Spleen (tissue), 11 donors: Measurements from ENCODE around the gene BCORL1. TPM values are rescaled to one million over a fixed set of nuclear protein-coding genes. Genes with fewer than 3 reads are reported as not detected.

Source experiments
- DNase-seq: peaks from one replicate; pipeline ENCODE4 v3.0.0-alpha.2; 2020
- H3K27ac ChIP-seq, 8 donors: fragments of 200-600 bp; sonication (generic) in 7 of 8; 1 replicate in 4 of 8; 2 replicates in 4 of 8; pipeline versions ENCODE4 v1.5.0 to v1.8.0; 2016 to 2021; ENCODE audit warnings: inconsistent platforms in 4 of 8, mild to moderate bottlenecking in 4 of 8, moderate library complexity in 1 of 8
- H3K27me3 ChIP-seq, 7 donors: fragments of 200-600 bp; sonication (generic) in 6 of 7; replicated peaks in 1 of 7; 1 replicate in 4 of 7; 2 replicates in 3 of 7; pipeline versions ENCODE4 v1.5.0 to v1.8.0; 2016 to 2021; ENCODE audit warnings: inconsistent platforms in 3 of 7, mild to moderate bottlenecking in 1 of 7
- H3K36me3 ChIP-seq, 6 donors: fragments of 200-600 bp; sonication (generic) in 5 of 6; 1 replicate in 4 of 6; 2 replicates in 2 of 6; pipeline versions ENCODE4 v1.5.0 to v1.8.0; 2016 to 2021; ENCODE audit warnings: inconsistent platforms in 2 of 6
- H3K4me1 ChIP-seq, 6 donors: fragments of 200-600 bp; sonication (generic) in 5 of 6; 1 replicate in 3 of 6; 2 replicates in 3 of 6; pipeline versions ENCODE4 v1.5.0 to v1.8.0; 2016 to 2021; ENCODE audit warnings: inconsistent platforms in 3 of 6
- H3K4me3 ChIP-seq, 8 donors: fragments of 200-600 bp; sonication (generic) in 7 of 8; 1 replicate in 4 of 8; 2 replicates in 4 of 8; pipeline versions ENCODE4 v1.5.0 to v1.8.0; 2016 to 2021; ENCODE audit warnings: inconsistent platforms in 4 of 8, mild to moderate bottlenecking in 4 of 8, moderate library complexity in 2 of 8
- H3K9me3 ChIP-seq, 8 donors: fragments of 200-600 bp; sonication (generic) in 7 of 8; 1 replicate in 4 of 8; 2 replicates in 4 of 8; pipeline versions ENCODE4 v1.5.0 to v1.8.0; 2016 to 2021; ENCODE audit warnings: inconsistent platforms in 4 of 8
- POLR2A ChIP-seq, 3 donors: fragments of 450-650 bp; IDR thresholded peaks; one replicate each; pipeline ENCODE4 v1.5.1; 2017; ENCODE audit warnings: antibody characterized with exemption in 3 of 3, mild to moderate bottlenecking in 1 of 3
- POLR2AphosphoS5 ChIP-seq, 3 donors: sonication (generic); formaldehyde crosslinking; IDR thresholded peaks; one replicate each; pipeline ENCODE4 v1.5.1; 2017; ENCODE audit warnings: antibody characterized with exemption in 3 of 3
- WGBS, 5 donors: extraction: QIAGEN DNeasy Blood & Tissue Kit in 3 of 5; methylation state at CpG; one replicate each; pipeline versions ENCODE4 v1.1.5 to v1.1.7; 2013 to 2018; 5-methylcytosine and 5-hydroxymethylcytosine counted together
- intact Hi-C: fragments of 100-400 bp; cut with DNase I; formaldehyde crosslinking; loops from one replicate; pipeline ENCODE4 v1.15.0; 2023; ENCODE audit warnings: low total_unique reads
- polyA plus RNA-seq, 3 donors: library from polyadenylated mRNA; stranded (reverse); fragments of 200-250 nt; gene quantifications; one replicate each; pipeline ENCODE4 v1.2.1, GENCODE V29; 2013
- total RNA-seq, 7 donors: library from RNA; depleted of rRNA in 3 of 7; stranded (reverse); fragments of >200 nt in 3 of 7; fragmentation: NEBNext Ultra II Directional in 4 of 7; extraction: Animal tissue kit (Norgen Biotek cat#: 25700) in 4 of 7; gene quantifications; one replicate each; pipeline versions ENCODE4 v1.1.0 to v1.2.1, GENCODE V29; 2016 to 2021
- TF ChIP-seq, protein P1 (sequence below), 11 experiments: fragments of 200-600 bp in 7 of 11; fragments of 450-650 bp in 4 of 11; sonication (generic) in 4 of 11; IDR thresholded peaks in 8 of 11; conservative IDR thresholded peaks in 3 of 11; 1 replicate in 7 of 11; 2 replicates in 4 of 11; pipeline versions ENCODE4 v1.4.0 to v1.8.0; 2016 to 2021; ENCODE audit warnings: antibody characterized with exemption in 11 of 11, inconsistent platforms in 4 of 11, mild to moderate bottlenecking in 1 of 11
- donor health status: healthy with polysubstance abuse.
- donor health status: DM: no; HTN: no; CAD: no; lungs with moderate emphysema.
- donor health status: DM: no; HTN: no; CAD: no.
- donor health status: Bipolar disorder and iron deficiency.
- donor health status: healthy.
- donor health status: DM: no; HTN: no; CAD: no.
- donor health status: DM: yes; HTN: yes; CAD: no.

Gene BCORL1
- total and polyA plus RNA-seq, 10 donors = 0.85 to 18.1 (median 12.3) TPM

DNA sequence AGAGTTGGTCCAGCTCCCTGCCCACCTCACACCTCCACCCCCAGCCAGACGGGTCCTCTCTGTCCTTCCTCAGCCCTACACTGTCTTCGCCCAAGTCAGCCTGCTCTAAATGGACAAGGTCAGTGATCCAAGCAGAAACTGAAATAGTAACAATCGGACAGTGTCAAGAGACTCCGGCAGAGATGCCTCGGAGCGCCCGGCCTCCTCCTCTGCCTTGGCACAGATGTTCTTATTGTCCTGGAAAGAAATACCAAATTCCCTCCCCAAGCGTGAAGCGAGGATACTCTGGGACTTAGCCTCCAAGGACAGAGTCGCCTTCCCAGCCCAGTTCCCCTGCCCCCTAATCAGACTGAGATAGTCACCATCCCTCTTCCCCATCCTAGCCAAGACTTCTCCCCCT, 48.0 kb upstream of the BCORL1 start:
- no peak for DNase-seq
- intact Hi-C loops = no loop called here
- Histone ChIP-seq H3K4me1 (peaks cover 0 to 5% (median 0%) of the 10 kb centered on the region in 6 donors), H3K4me3 (no peak overlapping the region), H3K27me3 (no peaks in the 10 kb centered on the region), H3K36me3 (no peaks in the 10 kb centered on the region), H3K9me3 (no peaks in the 10 kb centered on the region), H3K27ac (no peak overlapping the region)
- 75 to 97% (median 78%) methylated on average over 6 to 10 of the region's 10 CpGs for WGBS, 5 donors
- TF ChIP-seq POLR2AphosphoS5 (IDR thresholded peaks at IDR 0.05) (no peak), POLR2A (IDR thresholded peaks at IDR 0.05) (no peak)
- TF ChIP-seq, protein P1, sequence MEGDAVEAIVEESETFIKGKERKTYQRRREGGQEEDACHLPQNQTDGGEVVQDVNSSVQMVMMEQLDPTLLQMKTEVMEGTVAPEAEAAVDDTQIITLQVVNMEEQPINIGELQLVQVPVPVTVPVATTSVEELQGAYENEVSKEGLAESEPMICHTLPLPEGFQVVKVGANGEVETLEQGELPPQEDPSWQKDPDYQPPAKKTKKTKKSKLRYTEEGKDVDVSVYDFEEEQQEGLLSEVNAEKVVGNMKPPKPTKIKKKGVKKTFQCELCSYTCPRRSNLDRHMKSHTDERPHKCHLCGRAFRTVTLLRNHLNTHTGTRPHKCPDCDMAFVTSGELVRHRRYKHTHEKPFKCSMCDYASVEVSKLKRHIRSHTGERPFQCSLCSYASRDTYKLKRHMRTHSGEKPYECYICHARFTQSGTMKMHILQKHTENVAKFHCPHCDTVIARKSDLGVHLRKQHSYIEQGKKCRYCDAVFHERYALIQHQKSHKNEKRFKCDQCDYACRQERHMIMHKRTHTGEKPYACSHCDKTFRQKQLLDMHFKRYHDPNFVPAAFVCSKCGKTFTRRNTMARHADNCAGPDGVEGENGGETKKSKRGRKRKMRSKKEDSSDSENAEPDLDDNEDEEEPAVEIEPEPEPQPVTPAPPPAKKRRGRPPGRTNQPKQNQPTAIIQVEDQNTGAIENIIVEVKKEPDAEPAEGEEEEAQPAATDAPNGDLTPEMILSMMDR (IDR thresholded peaks at IDR 0.05 in 8 of 11, conservative IDR thresholded peaks at IDR 0.05 in 3 of 11) = no peak

DNA sequence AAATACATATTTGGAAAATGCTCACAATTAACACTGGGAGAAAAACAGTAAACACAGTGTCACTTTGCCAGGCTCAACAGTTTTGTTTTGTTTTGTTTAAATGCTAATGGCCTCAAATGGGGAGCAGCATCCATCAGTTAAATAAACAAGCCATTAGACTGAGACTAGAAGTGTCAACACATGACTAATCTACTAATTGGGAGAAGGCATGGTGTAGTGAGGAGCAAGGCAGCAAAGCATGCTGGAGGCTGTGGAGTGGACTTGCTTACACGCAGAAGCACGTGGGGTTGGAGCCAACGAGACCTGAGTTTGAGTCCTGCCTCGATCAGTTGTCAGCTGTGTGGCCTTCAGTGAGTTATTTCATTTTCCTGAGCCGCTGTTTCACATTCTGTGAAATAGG, 47.5 kb upstream of the BCORL1 start:
- 65 to 96% (median 89%) methylated on average over 3 to 5 of the region's 5 CpGs for WGBS, 5 donors
- DNase-seq = no peak
- H3K36me3 ChIP-seq = no peaks in the 10 kb centered on the region
- H3K27me3 ChIP-seq = no peaks in the 10 kb centered on the region
- TF ChIP-seq POLR2A (IDR thresholded peaks at IDR 0.05) (no peak), POLR2AphosphoS5 (IDR thresholded peaks at IDR 0.05) (no peak)
- TF ChIP-seq, protein P1 (IDR thresholded peaks at IDR 0.05 in 8 of 11, conservative IDR thresholded peaks at IDR 0.05 in 3 of 11) = no peak
- H3K9me3 ChIP-seq = no peaks in the 10 kb centered on the region
- intact Hi-C loops = no loop called here
- H3K4me1 ChIP-seq = peaks cover 0 to 5% (median 0%) of the 10 kb centered on the region in 6 donors
- no peak overlapping the region for H3K27ac ChIP-seq
- no peak overlapping the region for H3K4me3 ChIP-seq

DNA sequence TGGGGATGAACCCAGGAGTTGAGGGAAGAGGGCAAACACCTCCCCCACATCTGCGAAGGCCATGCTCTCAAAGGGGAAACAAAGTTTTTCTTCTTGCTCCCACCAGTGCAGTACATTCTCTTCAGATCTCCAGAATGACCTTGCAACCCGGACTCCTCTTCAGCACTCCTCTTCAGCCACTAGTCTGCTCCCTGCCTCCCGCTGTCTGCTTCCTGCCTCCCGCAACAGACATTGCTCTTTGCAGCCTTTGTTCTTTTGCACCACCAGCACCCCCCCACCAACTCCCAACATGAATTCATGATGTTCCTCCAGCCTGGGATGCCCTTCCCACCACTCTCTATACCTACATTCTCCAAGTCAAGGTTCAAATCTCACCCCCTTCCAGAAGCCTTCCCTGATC, 44.4 kb upstream of the BCORL1 start:
- H3K27ac ChIP-seq = no peak overlapping the region
- no peaks in the 10 kb centered on the region for H3K36me3 ChIP-seq
- no peak overlapping the region for H3K4me3 ChIP-seq
- H3K27me3 ChIP-seq = no peaks in the 10 kb centered on the region
- intact Hi-C loops = no loop called here
- TF ChIP-seq POLR2AphosphoS5 (IDR thresholded peaks at IDR 0.05) (no peak), POLR2A (IDR thresholded peaks at IDR 0.05) (no peak)
- TF ChIP-seq, protein P1 (IDR thresholded peaks at IDR 0.05 in 8 of 11, conservative IDR thresholded peaks at IDR 0.05 in 3 of 11) = no peak
- H3K4me1 ChIP-seq = peaks cover 0 to 2% (median 0%) of the 10 kb centered on the region in 6 donors
- 48 to 69% (median 63%) methylated on average over 3 to 4 of the region's 4 CpGs for WGBS, 5 donors
- DNase-seq = no peak
- no peaks in the 10 kb centered on the region for H3K9me3 ChIP-seq

DNA sequence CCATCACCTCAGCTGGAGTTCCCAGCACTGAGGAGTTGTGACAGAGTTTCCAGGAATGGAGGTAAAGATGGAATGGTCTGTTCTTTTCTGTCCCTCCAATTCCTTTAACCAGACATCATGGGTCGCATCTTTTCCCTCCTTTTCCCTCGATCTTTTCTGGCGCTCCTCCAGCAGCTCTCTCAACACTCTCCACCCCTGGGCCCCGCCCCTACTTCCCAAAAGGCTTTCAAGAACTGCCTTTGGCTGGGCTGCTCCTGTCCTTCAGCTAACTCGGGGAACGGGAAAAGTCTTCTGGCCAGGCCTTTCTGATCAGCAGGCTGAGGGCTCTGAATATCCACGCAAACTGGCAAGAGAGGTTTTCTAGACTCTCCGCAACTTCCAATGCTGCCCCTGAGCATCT, 42.4 kb upstream of the BCORL1 start:
- intact Hi-C loops = no loop called here
- no peak for DNase-seq
- Histone ChIP-seq H3K4me3 (no peak overlapping the region), H3K27ac (no peak overlapping the region), H3K36me3 (no peaks in the 10 kb centered on the region), H3K9me3 (no peaks in the 10 kb centered on the region), H3K4me1 (no peaks in the 10 kb centered on the region), H3K27me3 (no peaks in the 10 kb centered on the region)
- WGBS, 5 donors = 50 to 73% (median 55%) methylated on average over 5 to 8 of the region's 8 CpGs
- TF ChIP-seq, protein P1 (IDR thresholded peaks at IDR 0.05 in 8 of 11, conservative IDR thresholded peaks at IDR 0.05 in 3 of 11) = no peak
- TF ChIP-seq POLR2AphosphoS5 (IDR thresholded peaks at IDR 0.05) (no peak), POLR2A (IDR thresholded peaks at IDR 0.05) (no peak)
